Suppressor macrophage treated with lipopolysaccharide for 1 hour (primary cell): ENCODE data around the gene RAB27A.

Experiments used
- DNase-seq, 3 donors: peaks; one replicate each; pipeline ENCODE4 v3.0.0-alpha.2; 2020 to 2022

The RAB27A gene

GRCh38 chr15:55221090-55222011 is 68.3 kb downstream of the RAB27A start:
- peak; percentile 64 to 87 (median 85) for DNase-seq

GRCh38 chr15:55220606-55221005 is 69.0 kb downstream of the RAB27A start:
- DNase-seq: no peak

DNA sequence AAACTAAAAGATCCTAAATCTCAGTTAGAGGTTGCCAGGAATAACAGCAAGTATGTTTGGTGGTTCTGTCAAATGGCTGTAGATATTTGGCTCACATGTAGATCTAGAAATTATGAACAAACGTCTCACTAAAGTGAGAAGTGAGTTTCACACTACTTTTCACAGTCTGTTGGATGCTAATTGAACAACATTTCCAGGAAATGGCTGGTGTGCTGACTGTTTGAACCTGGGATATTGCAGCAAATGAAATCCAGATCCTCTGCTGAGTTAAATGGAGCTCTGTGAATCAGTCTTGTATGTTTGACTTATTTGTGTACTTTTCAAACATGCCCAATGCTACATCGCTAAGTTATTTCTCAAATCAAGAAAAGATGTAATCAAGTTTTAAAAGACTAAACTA is 71.6 kb downstream of the RAB27A start:
- DNase-seq: no peak

DNA sequence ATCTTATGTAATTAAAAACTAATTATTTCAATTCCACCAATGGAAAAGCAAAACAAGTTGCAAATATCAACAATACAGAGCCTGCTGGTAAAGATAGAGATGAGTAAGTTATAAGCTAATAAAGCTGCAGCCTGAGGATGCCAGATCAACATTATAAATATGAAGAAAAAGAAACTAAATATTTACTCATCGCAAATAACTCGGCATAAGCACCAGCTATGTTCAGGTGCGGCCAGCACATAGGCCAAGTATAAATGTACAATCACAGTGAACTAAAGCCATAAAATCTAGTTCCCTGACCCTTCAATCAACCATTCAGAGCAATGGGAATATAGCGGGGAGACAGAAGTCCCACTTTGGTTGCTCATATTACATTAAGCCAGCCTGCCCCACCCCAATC is 85.1 kb downstream of the RAB27A start:
- no peak for DNase-seq

DNA sequence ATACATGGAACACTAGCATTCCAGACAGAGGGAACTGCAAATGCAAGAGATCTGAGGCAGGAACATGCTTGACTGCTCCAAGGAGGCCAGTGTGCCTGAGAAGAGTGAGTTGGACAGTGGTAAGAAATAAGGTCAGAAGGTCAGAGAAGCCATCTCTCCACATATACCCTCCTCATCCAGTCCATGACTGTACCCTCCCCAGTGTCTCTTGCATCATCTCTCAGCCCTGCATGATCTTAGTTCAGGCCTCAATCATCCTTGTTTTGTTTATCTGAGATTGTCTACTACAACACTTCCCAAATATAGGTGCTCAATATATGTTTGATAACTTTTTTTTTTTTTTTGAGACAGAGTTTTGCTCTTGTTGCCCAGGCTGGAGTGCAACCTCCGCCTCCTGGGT is 87.4 kb downstream of the RAB27A start:
- DNase-seq: no peak

DNA sequence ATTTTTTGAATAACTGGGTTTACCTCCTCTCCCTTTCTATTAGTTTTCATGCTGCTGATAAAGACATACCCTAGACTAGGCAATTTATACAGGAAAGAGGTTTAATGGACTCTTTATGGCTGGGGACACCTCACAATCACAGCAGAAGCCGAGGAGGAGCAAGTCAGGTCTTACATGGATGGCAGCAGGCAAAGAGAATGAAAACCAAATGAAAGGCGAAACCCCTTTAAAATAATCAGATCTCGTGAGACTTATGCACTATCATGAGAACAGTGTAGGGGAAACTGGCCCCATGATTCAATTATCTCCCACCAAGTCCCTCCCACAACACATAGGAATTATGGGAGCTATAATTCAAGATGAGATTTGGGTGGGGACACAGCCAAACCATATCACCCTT is 90.9 kb downstream of the RAB27A start:
- no peak for DNase-seq

GRCh38 chr15:55197719-55198118 is 91.9 kb downstream of the RAB27A start:
- no peak for DNase-seq

GRCh38 chr15:55197362-55197705 is 92.3 kb downstream of the RAB27A start:
- DNase-seq: no peak

DNA sequence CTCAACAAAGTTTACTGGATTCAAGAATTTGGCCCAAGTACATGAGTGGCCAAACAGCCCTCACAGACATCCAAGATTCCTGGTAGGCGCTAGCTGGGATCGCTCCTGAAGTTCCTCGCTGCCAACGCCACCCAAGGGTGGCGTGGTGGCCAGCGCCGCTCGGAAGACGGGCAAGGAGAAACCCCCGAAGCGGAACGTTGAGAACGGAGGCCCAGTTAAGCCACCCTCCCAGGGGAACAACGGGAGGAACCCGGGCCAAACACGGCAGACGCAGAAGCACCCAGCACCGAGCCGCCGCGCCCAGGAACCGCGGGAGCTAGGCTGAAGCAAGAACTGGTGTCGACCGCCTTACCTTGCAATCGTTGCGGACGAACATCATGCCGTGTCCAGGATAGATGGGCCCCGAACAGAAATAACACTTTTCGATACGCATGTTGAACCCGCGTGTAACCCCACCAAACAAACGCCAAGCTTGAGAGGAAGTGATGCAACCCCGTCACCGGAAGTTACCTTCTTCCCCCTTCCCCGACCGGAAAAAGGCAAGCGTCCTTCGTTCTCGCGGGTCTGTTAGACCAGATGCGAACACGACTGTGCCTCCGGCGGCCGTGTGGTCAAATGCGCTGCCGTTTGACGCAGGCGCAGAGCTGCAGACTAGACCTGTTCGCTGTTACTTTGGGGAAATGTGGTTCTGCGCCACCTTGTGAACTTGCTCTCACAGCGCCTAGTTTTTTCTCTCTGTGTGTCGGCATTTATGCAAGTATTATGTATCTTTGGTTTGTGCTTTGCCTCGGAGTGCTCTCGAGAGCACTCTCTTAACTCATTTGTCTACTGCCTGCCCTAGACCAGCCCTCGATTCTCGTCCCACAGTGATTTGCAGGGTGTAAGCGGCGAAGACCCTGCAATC is 92.9 kb downstream of the RAB27A start, which contains the start of gene RSL24D1:
Gene RSL24D1, minus strand, starts transcription at position 484 of the 904 bp plus-strand sequence. Its CDS starts 51 bp downstream, at position 433.
- peak; percentile 96 to 99 (median 98) for DNase-seq

GRCh38 chr15:55195996-55196395 is 93.6 kb downstream of the RAB27A start:
- peak; percentile 27 to 56 (median 41) for DNase-seq

- DNase-seq: peak in 2 of 3 donors; percentile 23 to 29
Measured at GRCh38 chr15:55194256-55194655, 95.4 kb downstream of the RAB27A start.

DNA sequence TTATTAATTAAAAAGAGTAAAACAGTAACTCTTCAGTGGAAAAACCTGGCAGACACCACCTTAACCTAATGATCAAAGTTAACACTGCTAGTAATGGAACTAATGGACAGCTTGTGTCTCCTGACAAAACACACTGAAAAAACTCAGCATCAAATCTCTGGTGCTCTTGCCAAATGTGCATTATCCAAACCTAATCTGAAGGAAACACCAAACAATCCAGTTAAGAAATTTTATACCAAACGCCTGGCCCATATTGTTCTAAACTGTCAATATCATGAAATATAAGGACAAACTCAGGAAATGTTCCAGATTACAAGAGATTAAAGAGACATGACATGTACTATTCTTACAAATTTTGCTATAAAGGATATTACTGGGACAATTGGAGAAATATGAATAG is 103.3 kb downstream of the RAB27A start:
- no peak for DNase-seq

DNA sequence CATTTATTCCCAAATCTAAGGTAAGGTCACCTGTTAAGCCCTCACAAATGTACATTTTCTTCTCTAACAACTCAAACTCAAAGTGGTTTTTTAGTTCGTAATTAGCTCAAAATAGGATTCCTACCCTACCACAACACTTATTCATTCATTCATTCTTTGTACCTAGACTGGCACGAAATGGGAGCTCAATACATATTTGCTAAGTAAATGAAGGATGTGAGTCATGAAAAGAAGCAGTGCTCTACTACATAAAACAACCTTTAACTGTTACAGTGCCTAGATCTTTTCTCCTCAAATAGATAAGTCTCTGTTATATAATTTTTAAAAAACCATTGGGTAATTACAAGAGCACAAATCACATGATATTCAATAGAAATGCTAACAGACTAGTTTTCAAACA is 105.9 kb downstream of the RAB27A start:
- no peak for DNase-seq

- DNase-seq: peak; percentile 14 to 55 (median 35)
Measured at GRCh38 chr15:55179141-55179540, 110.5 kb downstream of the RAB27A start.

- no peak for DNase-seq
Measured at GRCh38 chr15:55170361-55170760, 119.3 kb downstream of the RAB27A start.

DNA sequence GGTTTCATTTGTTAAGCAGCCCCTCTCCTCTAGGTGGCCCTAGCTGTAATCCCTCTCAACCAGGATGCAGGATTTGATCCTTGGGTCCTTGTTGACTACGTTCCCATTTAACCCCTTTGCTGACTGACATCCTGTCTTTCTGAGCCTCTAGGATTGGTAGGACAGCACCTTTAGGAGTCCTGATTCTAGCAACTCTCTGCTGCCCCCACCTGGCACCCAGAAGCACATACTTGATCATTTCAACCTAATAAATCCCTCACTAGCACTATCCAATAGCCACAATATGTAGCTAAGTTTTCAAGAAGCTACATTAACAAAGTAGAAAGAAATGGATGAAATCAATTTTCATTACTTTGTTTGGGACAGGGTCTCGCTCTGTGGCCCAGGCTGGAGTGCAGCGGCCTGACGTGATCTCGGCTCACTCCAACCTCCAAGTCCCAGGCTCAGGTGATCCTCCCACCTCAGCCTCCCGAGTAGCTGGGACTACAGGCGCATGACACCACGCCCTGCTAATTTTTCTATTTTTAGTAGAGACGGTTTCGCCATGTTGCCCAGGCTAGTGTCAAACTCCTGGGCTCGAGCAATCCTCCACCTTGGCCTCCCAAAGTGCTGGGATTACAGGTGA is 121.2 kb downstream of the RAB27A start:
- DNase-seq: peak; percentile 71 to 85 (median 76)

- no peak for DNase-seq
Measured at GRCh38 chr15:55164284-55164683, 125.3 kb downstream of the RAB27A start.
